CD4-positive, alpha-beta T cell treated with Interleukin-17A for 1 hour (primary cell): Measurements from ENCODE around the gene RNF151.
"Not testable (repeated sequence)": the region's sequence is repeated elsewhere in the genome, so short reads cannot be mapped to it uniquely, and the experiment has no call there.

ENCODE experiments used
- DNase-seq: peaks from one replicate; pipeline ENCODE4 v3.0.0-alpha.2; 2020

Gene RNF151

GRCh38 chr16:1939833-1940232, 26.8 kb upstream of the RNF151 start:
- not testable (repeated sequence) for DNase-seq

- no peak for DNase-seq
Measured at GRCh38 chr16:1940273-1941161, 26.1 kb upstream of the RNF151 start.

- DNase-seq, result no peak
Measured at GRCh38 chr16:1941162-1942046, 25.3 kb upstream of the RNF151 start.

GRCh38 chr16:1942047-1942809, 24.4 kb upstream of the RNF151 start:
- no peak for DNase-seq

- peak; percentile 99 for DNase-seq
Measured at GRCh38 chr16:1942810-1943726, 23.6 kb upstream of the RNF151 start, which contains the start of gene MSRB1. MSRB1 (minus strand) TSS chr16:1943199; CDS start chr16:1943156, 43 bp downstream.

GRCh38 chr16:1944612-1945199, 21.9 kb upstream of the RNF151 start:
- no peak for DNase-seq

- no peak for DNase-seq
Measured at GRCh38 chr16:1945559-1946391, 20.9 kb upstream of the RNF151 start.

GRCh38 chr16:1946495-1947368, 19.9 kb upstream of the RNF151 start:
- DNase-seq, result no peak

GRCh38 chr16:1947369-1947670, 19.3 kb upstream of the RNF151 start:
- no peak for DNase-seq

- no peak for DNase-seq
Measured at GRCh38 chr16:1949507-1949906, 17.1 kb upstream of the RNF151 start.

GRCh38 chr16:1950047-1950446, 16.6 kb upstream of the RNF151 start:
- no peak for DNase-seq

- no peak for DNase-seq
Measured at GRCh38 chr16:1950559-1950958, 16.1 kb upstream of the RNF151 start.

GRCh38 chr16:1953734-1954133, 12.9 kb upstream of the RNF151 start:
- no peak for DNase-seq

- not testable (repeated sequence) for DNase-seq
Measured at GRCh38 chr16:1957434-1958142, 9.1 kb upstream of the RNF151 start.

- not testable (repeated sequence) for DNase-seq
Measured at GRCh38 chr16:1958143-1958491, 8.5 kb upstream of the RNF151 start.

- DNase-seq, result no peak
Measured at GRCh38 chr16:1958715-1959268, 7.9 kb upstream of the RNF151 start.

- peak; percentile 90 for DNase-seq
Measured at GRCh38 chr16:1959269-1960039, 7.2 kb upstream of the RNF151 start, which contains the start of gene NDUFB10. NDUFB10 (plus strand) TSS chr16:1959538; CDS start chr16:1959625, 87 bp downstream.
